ENCODE measurements around the gene USP31. TPM values are rescaled to one million over a fixed set of nuclear protein-coding genes. Genes with fewer than 3 reads are reported as not detected.

Gene USP31
- total RNA-seq, 6 experiments from 2014 or later: 7.1 to 12.8 (median 9.0) TPM

GRCh38 chr16:23092072-23092800 is 57.0 kb downstream of the USP31 start:
- Histone ChIP-seq H3K4me1 (peaks cover 0 to 19% (median 0%) of the 10 kb centered on the region in 4 donors), H3K4me3 (peak overlapping the region in 1 of 3 donors; percentile 3), H3K27ac (peak overlapping the region; percentile 43 to 91 (median 77)), H3K9me3 (no peaks in the 10 kb centered on the region), H3K27me3 (no peaks in the 10 kb centered on the region), H3K36me3 (peaks cover 0 to 3% (median 0%) of the 10 kb centered on the region in 4 donors)
- ATAC-seq: peak; percentile 75 to 86 (median 80)
- DNase-seq: no peak
- 44% methylated on average over 4 of the region's 4 CpGs for WGBS (ENCODE audit: insufficient coverage, low coverage, low lambda C conversion rate, missing lambda C conversion rate)
- intact Hi-C loops (cut with DNase I): no loop called here
- TF ChIP-seq CTCF (IDR thresholded peaks at IDR 0.05) (no peak), POLR2A (IDR thresholded peaks at IDR 0.05) (no peak)

GRCh38 chr16:23089111-23089510 is 60.1 kb downstream of the USP31 start:
- DNase-seq (no peak), ATAC-seq (no peak)
- 82% methylated on average over 7 of the region's 8 CpGs for WGBS (ENCODE audit: insufficient coverage, low coverage, low lambda C conversion rate, missing lambda C conversion rate)
- TF ChIP-seq CTCF (IDR thresholded peaks at IDR 0.05) (no peak), POLR2A (IDR thresholded peaks at IDR 0.05) (no peak)
- peaks cover 0 to 6% (median 3%) of the 10 kb centered on the region in 4 donors for H3K36me3 ChIP-seq
- no peaks in the 10 kb centered on the region for H3K9me3 ChIP-seq
- peaks cover 0 to 25% (median 3%) of the 10 kb centered on the region in 4 donors for H3K4me1 ChIP-seq
- no peak overlapping the region for H3K4me3 ChIP-seq
- no peak overlapping the region for H3K27ac ChIP-seq
- no peaks in the 10 kb centered on the region for H3K27me3 ChIP-seq
- intact Hi-C loops (cut with DNase I): no loop called here

GRCh38 chr16:23088018-23088417 is 61.2 kb downstream of the USP31 start:
- intact Hi-C loops (cut with DNase I): no loop called here
- no peak overlapping the region for H3K4me3 ChIP-seq
- no peak overlapping the region for H3K27ac ChIP-seq
- ATAC-seq (no peak), DNase-seq (no peak)
- no peaks in the 10 kb centered on the region for H3K27me3 ChIP-seq
- H3K4me1 ChIP-seq: peaks cover 0 to 25% (median 3%) of the 10 kb centered on the region in 4 donors
- peaks cover 0 to 6% (median 3%) of the 10 kb centered on the region in 4 donors for H3K36me3 ChIP-seq
- TF ChIP-seq CTCF (IDR thresholded peaks at IDR 0.05): no peak
- no peak for TF ChIP-seq POLR2A (IDR thresholded peaks at IDR 0.05)
- WGBS (ENCODE audit: insufficient coverage, low coverage, low lambda C conversion rate, missing lambda C conversion rate): 85% methylated on average over 3 of the region's 4 CpGs
- H3K9me3 ChIP-seq: no peaks in the 10 kb centered on the region

GRCh38 chr16:23085949-23086348 is 63.3 kb downstream of the USP31 start:
- TF ChIP-seq POLR2A (IDR thresholded peaks at IDR 0.05): no peak
- TF ChIP-seq CTCF (IDR thresholded peaks at IDR 0.05): no peak
- ATAC-seq: peak; percentile 42 to 66 (median 48)
- Histone ChIP-seq H3K9me3 (no peaks in the 10 kb centered on the region), H3K27ac (no peak overlapping the region), H3K36me3 (peaks cover 0 to 6% (median 3%) of the 10 kb centered on the region in 4 donors), H3K4me3 (no peak overlapping the region), H3K27me3 (no peaks in the 10 kb centered on the region), H3K4me1 (peaks cover 0 to 7% (median 3%) of the 10 kb centered on the region in 4 donors)
- peak in 1 of 3 donors; percentile 61 for DNase-seq
- intact Hi-C loops (cut with DNase I): no loop called here
- WGBS (ENCODE audit: insufficient coverage, low coverage, low lambda C conversion rate, missing lambda C conversion rate): 48% methylated on average over 3 of the region's 3 CpGs

All from right lobe of liver (tissue), 6 donors.